Measurements from ENCODE around the gene SLC2A13. TPM values are rescaled to one million over a fixed set of nuclear protein-coding genes. Genes with fewer than 3 reads are reported as not detected.
"Not testable (repeated sequence)": the region's sequence is repeated elsewhere in the genome, so short reads cannot be mapped to it uniquely, and the experiment has no call there.

SLC2A13 gene
- total RNA-seq, 1 donor from 2014 or later: 11.6 TPM

DNA sequence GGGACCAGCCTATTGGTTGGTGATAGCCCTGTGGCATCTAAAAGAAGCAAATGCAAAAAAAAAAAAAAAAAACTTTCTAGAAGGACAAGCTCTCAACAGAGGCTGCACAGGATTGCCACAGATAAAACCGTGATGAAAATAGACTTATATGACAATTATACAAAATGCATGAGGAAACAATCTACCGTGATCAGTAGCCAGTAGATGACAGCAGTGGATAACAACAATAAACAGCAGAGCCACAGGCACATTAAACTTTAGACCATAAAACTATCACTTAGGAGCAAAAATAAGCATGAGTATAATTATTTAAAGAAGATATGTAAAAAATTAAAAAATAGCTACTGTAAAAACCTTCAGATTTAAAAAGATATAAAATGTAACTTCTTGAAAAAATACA is 302.7 kb downstream of the SLC2A13 start:
- no peaks in the 10 kb centered on the region for H3K9me3 ChIP-seq
- ATAC-seq: no peak
- no peaks in the 10 kb centered on the region for H3K27me3 ChIP-seq (ENCODE audit: low read depth)

DNA sequence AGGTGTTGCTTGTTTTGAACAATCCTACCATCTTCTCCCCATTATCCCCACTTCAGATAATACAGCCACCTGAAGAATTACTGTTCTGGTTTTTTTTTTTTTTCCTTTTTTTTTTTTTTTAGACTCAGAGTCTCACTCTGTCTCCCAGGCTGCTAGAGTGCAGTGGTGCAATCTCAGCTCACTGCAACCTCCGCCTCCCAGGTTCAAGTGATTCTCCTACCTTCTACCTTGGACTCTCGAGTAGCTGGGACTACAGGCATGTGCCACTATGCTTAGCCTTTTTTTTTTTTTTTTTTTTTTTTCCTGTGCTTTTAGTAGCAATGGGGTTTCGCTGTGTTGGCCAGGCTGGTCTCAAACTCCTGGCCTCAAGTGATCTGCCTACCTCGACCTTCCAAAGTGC is 306.9 kb downstream of the SLC2A13 start:
- Histone ChIP-seq H3K4me1 (no peaks in the 10 kb centered on the region), H3K27ac (no peak overlapping the region), H3K9me3 (no peaks in the 10 kb centered on the region), H3K4me3 (no peak overlapping the region), H3K27me3 (ENCODE audit: low read depth) (no peaks in the 10 kb centered on the region), H3K36me3 (no peaks in the 10 kb centered on the region)
- TF ChIP-seq, protein P1, sequence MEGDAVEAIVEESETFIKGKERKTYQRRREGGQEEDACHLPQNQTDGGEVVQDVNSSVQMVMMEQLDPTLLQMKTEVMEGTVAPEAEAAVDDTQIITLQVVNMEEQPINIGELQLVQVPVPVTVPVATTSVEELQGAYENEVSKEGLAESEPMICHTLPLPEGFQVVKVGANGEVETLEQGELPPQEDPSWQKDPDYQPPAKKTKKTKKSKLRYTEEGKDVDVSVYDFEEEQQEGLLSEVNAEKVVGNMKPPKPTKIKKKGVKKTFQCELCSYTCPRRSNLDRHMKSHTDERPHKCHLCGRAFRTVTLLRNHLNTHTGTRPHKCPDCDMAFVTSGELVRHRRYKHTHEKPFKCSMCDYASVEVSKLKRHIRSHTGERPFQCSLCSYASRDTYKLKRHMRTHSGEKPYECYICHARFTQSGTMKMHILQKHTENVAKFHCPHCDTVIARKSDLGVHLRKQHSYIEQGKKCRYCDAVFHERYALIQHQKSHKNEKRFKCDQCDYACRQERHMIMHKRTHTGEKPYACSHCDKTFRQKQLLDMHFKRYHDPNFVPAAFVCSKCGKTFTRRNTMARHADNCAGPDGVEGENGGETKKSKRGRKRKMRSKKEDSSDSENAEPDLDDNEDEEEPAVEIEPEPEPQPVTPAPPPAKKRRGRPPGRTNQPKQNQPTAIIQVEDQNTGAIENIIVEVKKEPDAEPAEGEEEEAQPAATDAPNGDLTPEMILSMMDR (IDR thresholded peaks at IDR 0.05): no peak
- intact Hi-C loops (cut with DNase I): no loop called here
- no peak for DNase-seq
- peak; percentile 60 to 83 for ATAC-seq

More for the DNA sequence above, 302.7 kb downstream of the SLC2A13 start:
- no peak for DNase-seq
- intact Hi-C loops (cut with DNase I): no loop called here
- no peak overlapping the region for H3K27ac ChIP-seq
- H3K4me1 ChIP-seq: no peaks in the 10 kb centered on the region
- no peaks in the 10 kb centered on the region for H3K36me3 ChIP-seq
- TF ChIP-seq, protein P1 (IDR thresholded peaks at IDR 0.05): no peak
- no peak overlapping the region for H3K4me3 ChIP-seq

DNA sequence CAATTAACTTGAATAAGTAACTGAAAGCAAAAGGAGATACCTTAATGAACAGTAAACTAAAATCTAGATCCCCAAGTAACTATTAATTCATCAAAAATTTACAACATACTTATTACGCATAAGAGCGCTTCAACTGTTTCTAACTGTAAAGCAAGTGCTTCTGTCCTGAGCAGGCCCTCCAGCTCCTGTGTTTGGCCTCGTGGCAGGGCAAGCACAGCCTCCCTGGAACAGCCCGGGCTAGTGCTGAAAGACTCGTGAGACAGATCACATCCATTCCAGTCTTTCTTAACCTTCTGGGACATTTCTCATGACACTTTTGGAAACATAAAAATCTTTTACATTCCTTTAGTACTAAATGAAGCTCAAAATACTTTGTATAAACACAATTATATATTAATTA is 307.5 kb downstream of the SLC2A13 start:
- Histone ChIP-seq H3K27me3 (ENCODE audit: low read depth) (no peaks in the 10 kb centered on the region), H3K27ac (no peak overlapping the region), H3K9me3 (no peaks in the 10 kb centered on the region), H3K4me3 (no peak overlapping the region), H3K4me1 (no peaks in the 10 kb centered on the region), H3K36me3 (no peaks in the 10 kb centered on the region)
- ATAC-seq (peak; percentile 52 to 79), DNase-seq (peak; percentile 50)
- intact Hi-C loops (cut with DNase I): no loop called here
- TF ChIP-seq, protein P1 (IDR thresholded peaks at IDR 0.05): no peak

DNA sequence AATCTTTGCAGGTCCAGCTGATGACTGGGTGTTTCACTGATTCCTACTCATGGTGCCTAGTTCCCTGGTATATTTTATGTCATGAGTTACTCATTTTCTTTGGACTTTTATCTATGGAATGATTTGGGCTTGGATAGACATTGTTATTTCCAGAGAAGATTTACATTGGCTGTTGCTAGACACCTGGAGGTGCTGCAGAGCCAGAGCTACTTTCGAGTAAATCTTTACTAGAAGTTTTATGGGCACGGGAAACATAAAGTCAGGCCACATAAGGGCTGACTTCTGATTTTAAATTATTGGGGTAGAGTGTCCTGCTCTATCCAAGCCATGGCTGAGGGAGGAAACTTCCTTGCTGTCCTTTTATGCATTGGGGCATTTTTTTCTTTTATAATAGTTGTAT is 310.4 kb downstream of the SLC2A13 start:
- no peaks in the 10 kb centered on the region for H3K27me3 ChIP-seq (ENCODE audit: low read depth)
- H3K4me1 ChIP-seq: no peaks in the 10 kb centered on the region
- intact Hi-C loops (cut with DNase I): no loop called here
- no peak overlapping the region for H3K27ac ChIP-seq
- DNase-seq (no peak), ATAC-seq (no peak)
- TF ChIP-seq, protein P1 (IDR thresholded peaks at IDR 0.05): no peak
- H3K36me3 ChIP-seq: no peaks in the 10 kb centered on the region
- no peaks in the 10 kb centered on the region for H3K9me3 ChIP-seq
- no peak overlapping the region for H3K4me3 ChIP-seq

DNA sequence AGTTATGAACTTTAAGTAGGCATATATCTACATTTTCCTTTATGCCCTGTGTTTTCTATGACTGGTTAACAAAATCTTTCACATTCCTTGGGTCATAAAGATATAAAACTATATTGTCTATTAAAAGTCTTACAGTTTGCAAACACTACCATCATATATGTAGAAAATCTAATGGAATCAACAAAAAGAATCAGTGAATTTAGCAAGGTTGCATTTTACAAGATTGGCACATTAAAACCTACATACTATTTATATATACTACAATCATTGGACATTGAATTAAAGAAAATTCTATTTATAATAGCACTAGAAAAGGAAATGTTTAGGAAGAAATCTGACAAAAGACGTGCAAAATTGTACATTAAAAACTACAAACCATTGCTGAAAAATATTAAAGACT is 312.9 kb downstream of the SLC2A13 start:
- H3K9me3 ChIP-seq: no peaks in the 10 kb centered on the region
- H3K36me3 ChIP-seq: no peaks in the 10 kb centered on the region
- TF ChIP-seq, protein P1 (IDR thresholded peaks at IDR 0.05): no peak
- H3K27ac ChIP-seq: no peak overlapping the region
- H3K4me1 ChIP-seq: no peaks in the 10 kb centered on the region
- DNase-seq (no peak), ATAC-seq (no peak)
- no peaks in the 10 kb centered on the region for H3K27me3 ChIP-seq (ENCODE audit: low read depth)
- H3K4me3 ChIP-seq: no peak overlapping the region
- intact Hi-C loops (cut with DNase I): no loop called here

DNA sequence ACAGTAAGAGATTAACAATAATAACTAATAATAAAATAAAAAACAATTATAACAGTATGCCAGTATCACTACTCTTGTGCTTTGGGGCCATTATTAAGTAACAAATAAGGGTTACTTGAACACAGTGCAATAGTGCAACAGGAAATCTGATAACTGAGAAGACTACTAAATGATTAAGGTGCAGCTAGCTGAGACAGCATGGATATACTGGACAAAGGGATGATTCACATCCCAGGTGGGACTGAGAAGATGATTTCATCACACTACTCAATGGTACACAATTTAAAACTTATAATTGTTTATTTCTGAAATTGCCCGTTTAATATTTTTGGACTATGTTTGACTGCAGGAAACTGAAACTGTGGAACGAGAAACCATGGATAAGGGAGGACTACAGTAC is 317.6 kb downstream of the SLC2A13 start:
- no peaks in the 10 kb centered on the region for H3K4me1 ChIP-seq
- no peak for DNase-seq
- H3K4me3 ChIP-seq: no peak overlapping the region
- H3K9me3 ChIP-seq: no peaks in the 10 kb centered on the region
- TF ChIP-seq, protein P1 (IDR thresholded peaks at IDR 0.05): no peak
- no peak overlapping the region for H3K27ac ChIP-seq
- H3K36me3 ChIP-seq: no peaks in the 10 kb centered on the region
- ATAC-seq: no peak
- no peaks in the 10 kb centered on the region for H3K27me3 ChIP-seq (ENCODE audit: low read depth)
- intact Hi-C loops (cut with DNase I): no loop called here

DNA sequence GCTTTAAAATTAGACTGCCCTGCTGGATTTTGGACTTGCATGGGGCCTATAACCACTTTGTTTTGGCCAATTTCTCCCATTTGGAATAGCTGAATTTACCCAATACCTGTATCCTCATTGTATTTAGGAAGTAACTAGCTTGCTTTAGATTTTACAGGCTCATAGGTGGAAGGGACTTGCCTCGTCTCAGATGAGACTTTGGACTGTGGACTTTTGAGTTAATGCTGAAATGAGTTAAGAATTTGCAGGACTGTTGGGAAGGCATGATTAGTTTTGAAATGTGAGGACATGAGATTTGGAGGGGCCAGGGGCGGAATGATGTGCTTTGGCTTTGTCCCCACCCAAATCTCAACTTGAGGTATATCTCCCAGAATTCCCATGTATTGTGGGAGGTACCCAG is 320.1 kb downstream of the SLC2A13 start:
- intact Hi-C loops (cut with DNase I); H3K36me3 ChIP-seq; H3K4me3 ChIP-seq; H3K4me1 ChIP-seq; ATAC-seq; H3K27ac ChIP-seq; DNase-seq; H3K9me3 ChIP-seq; H3K27me3 ChIP-seq (ENCODE audit: low read depth): not testable (repeated sequence)

Data from lower lobe of right lung (tissue), 2 donors.